H1 (cell line): ENCODE data around the gene CEP41. TPM values are rescaled to one million over a fixed set of nuclear protein-coding genes. Genes with fewer than 3 reads are reported as not detected.

Experiments
- CTCF ChIA-PET: fragments of 300-600 bp; sonication (Branson Sonifier 250); formaldehyde crosslinking; loops from one replicate; lab custom pipeline; 2021; ENCODE audit not compliant: partially characterized antibody; lab: Charles Lee
- POLR2A ChIA-PET: fragments of 300-600 bp; sonication (Branson Sonifier 250); formaldehyde crosslinking; loops from one replicate; lab custom pipeline; 2021; ENCODE audit warnings: inconsistent platforms; ENCODE audit not compliant: partially characterized antibody; lab: Charles Lee
- DNase-seq, 2 experiments: peaks; one replicate each; pipeline versions ENCODE4 v3.0.0 to v3.0.0-alpha.2; 2010 to 2022; ENCODE audit warnings: low spot score in 2 of 2, low read depth in 1 of 2, mixed read lengths in 1 of 2
- FAIRE-seq: peaks from 2 replicates; lab custom pipeline; 2011; peaks lifted over from hg19 to GRCh38; lab: Jason Lieb, UNC
- H2AFZ ChIP-seq: 2 replicates; pipeline ENCODE4 v1.8.1; 2012; ENCODE audit warnings: low read length, inconsistent platforms
- H2AK5ac ChIP-seq: 2 replicates; pipeline ENCODE4 v1.6.1; 2013; ENCODE audit warnings: low read depth, low read length
- H2BK120ac ChIP-seq: replicated peaks from 2 replicates; pipeline ENCODE3; 2013; ENCODE audit warnings: low read depth, low read length, inconsistent platforms
- H2BK12ac ChIP-seq: 2 replicates; pipeline ENCODE4 v1.6.1; 2013; ENCODE audit warnings: low read depth, low read length
- H2BK15ac ChIP-seq: 2 replicates; pipeline ENCODE4 v1.6.1; 2013; ENCODE audit warnings: low read length
- H2BK20ac ChIP-seq: 2 replicates; pipeline ENCODE4 v1.6.1; 2013; ENCODE audit warnings: low read length
- H2BK5ac ChIP-seq: 2 replicates; pipeline ENCODE4 v1.6.1; 2013; ENCODE audit warnings: low read depth, low read length
- H3K14ac ChIP-seq: 2 replicates; pipeline ENCODE4 v1.6.1; 2013; ENCODE audit warnings: inconsistent platforms; ENCODE audit not compliant: insufficient read length
- H3K18ac ChIP-seq: 2 replicates; pipeline ENCODE4 v1.6.1; 2013; ENCODE audit warnings: low read length; ENCODE audit errors: extremely low read depth
- H3K23ac ChIP-seq: 2 replicates; pipeline ENCODE4 v1.6.1; 2013; ENCODE audit warnings: inconsistent platforms; ENCODE audit not compliant: insufficient read length
- H3K23me2 ChIP-seq: 2 replicates; pipeline ENCODE4 v1.6.1; 2013; ENCODE audit warnings: low read depth, low read length
- H3K27ac ChIP-seq: 2 replicates; pipeline ENCODE4 v1.6.1; 2011; ENCODE audit warnings: low read depth, low read length, inconsistent platforms
- H3K27me3 ChIP-seq, 4 experiments: replicated peaks in 1 of 4; 1 replicate in 1 of 4; 2 replicates in 3 of 4; pipeline versions ENCODE4 v1.6.1 to v1.8.1; 2011 to 2013; ENCODE audit warnings: low read length in 3 of 4, mild to moderate bottlenecking in 3 of 4, inconsistent platforms in 2 of 4, mixed read lengths in 2 of 4, moderate library complexity in 1 of 4; ENCODE audit not compliant: control insufficient read depth in 3 of 4, insufficient read depth in 3 of 4; ENCODE audit errors: extremely low read depth in 1 of 4
- H3K36me3 ChIP-seq, 4 experiments: 2 replicates each; pipeline versions ENCODE4 v1.6.1 to v1.8.1; 2011 to 2013; ENCODE audit warnings: mild to moderate bottlenecking in 4 of 4, low read length in 3 of 4, moderate library complexity in 2 of 4, control low read depth in 1 of 4, inconsistent platforms in 1 of 4; ENCODE audit not compliant: insufficient read depth in 4 of 4, control insufficient read depth in 2 of 4
- H3K4ac ChIP-seq: replicated peaks from 2 replicates; pipeline ENCODE3; 2013; ENCODE audit warnings: low read length, low read depth, mixed read lengths, inconsistent platforms; ENCODE audit not compliant: insufficient read length
- H3K4me1 ChIP-seq, 4 experiments: replicated peaks in 1 of 4; 1 replicate in 1 of 4; 2 replicates in 3 of 4; pipeline versions ENCODE4 v1.6.1 to v1.8.1; 2011 to 2013; ENCODE audit warnings: low read length in 3 of 4, inconsistent platforms in 2 of 4, mixed read lengths in 1 of 4; ENCODE audit not compliant: insufficient read depth in 4 of 4, control insufficient read depth in 3 of 4
- H3K4me2 ChIP-seq, 2 experiments: 2 replicates each; pipeline versions ENCODE4 v1.6.1 to v1.8.1; 2011 to 2013; ENCODE audit warnings: low read depth in 2 of 2, low read length in 2 of 2, control low read depth in 1 of 2, inconsistent platforms in 1 of 2, mild to moderate bottlenecking in 1 of 2; ENCODE audit not compliant: insufficient read depth in 1 of 2
- H3K4me3 ChIP-seq, 4 experiments: fragments of 200-600, 300-600 bp in 1 of 4; sonication (generic), shearing (Covaris generic), sonication (Bioruptor Twin) in 1 of 4; 2 replicates each; pipeline versions ENCODE4 v1.5.1 to v1.8.1; 2011 to 2016; ENCODE audit warnings: low read length in 4 of 4, low read depth in 3 of 4, control low read depth in 2 of 4, inconsistent platforms in 2 of 4, mild to moderate bottlenecking in 2 of 4, mixed read lengths in 1 of 4, moderate library complexity in 1 of 4; ENCODE audit not compliant: insufficient read depth in 2 of 4; ENCODE audit errors: extremely low read depth in 1 of 4
- H3K56ac ChIP-seq: replicated peaks from 2 replicates; pipeline ENCODE3; 2013; ENCODE audit warnings: low read depth, mild to moderate bottlenecking, mixed read lengths, low read length, inconsistent platforms; ENCODE audit not compliant: insufficient read length
- H3K79me1 ChIP-seq: 2 replicates; pipeline ENCODE4 v1.6.1; 2013; ENCODE audit warnings: low read depth, low read length, control low read depth
- H3K79me2 ChIP-seq, 2 experiments: 2 replicates each; pipeline versions ENCODE4 v1.6.1 to v1.8.1; 2012 to 2013; ENCODE audit warnings: low read length in 2 of 2, mild to moderate bottlenecking in 2 of 2, inconsistent platforms in 1 of 2; ENCODE audit not compliant: insufficient read depth in 2 of 2, control insufficient read depth in 1 of 2
- H3K9ac ChIP-seq, 4 experiments: replicated peaks in 1 of 4; 1 replicate in 1 of 4; 2 replicates in 3 of 4; pipeline versions ENCODE4 v1.6.1 to v1.8.1; 2011 to 2013; ENCODE audit warnings: low read depth in 3 of 4, low read length in 3 of 4, control low read depth in 2 of 4, mild to moderate bottlenecking in 2 of 4, moderate library complexity in 2 of 4, inconsistent platforms in 1 of 4; ENCODE audit errors: extremely low read depth in 1 of 4
- H3K9me3 ChIP-seq, 2 experiments: 2 replicates each; pipeline versions ENCODE4 v1.6.1 to v1.8.1; 2012 to 2013; ENCODE audit warnings: mild to moderate bottlenecking in 2 of 2, moderate library complexity in 2 of 2, control low read depth in 1 of 2, inconsistent platforms in 1 of 2, low read depth in 1 of 2, low read length in 1 of 2, mixed read lengths in 1 of 2; ENCODE audit not compliant: insufficient read depth in 2 of 2
- H4K20me1 ChIP-seq, 2 experiments: replicated peaks in 1 of 2; 2 replicates each; pipeline versions ENCODE3 to v1.8.1; 2011 to 2013; ENCODE audit warnings: inconsistent platforms in 2 of 2, low read length in 2 of 2, mild to moderate bottlenecking in 1 of 2; ENCODE audit not compliant: insufficient read depth in 2 of 2, control insufficient read depth in 1 of 2
- H4K5ac ChIP-seq: 2 replicates; pipeline ENCODE4 v1.6.1; 2013; ENCODE audit warnings: low read length, low read depth, mixed read lengths, inconsistent platforms; ENCODE audit not compliant: insufficient read length
- H4K8ac ChIP-seq: 2 replicates; pipeline ENCODE4 v1.8.0; 2013; ENCODE audit warnings: mild to moderate bottlenecking, moderate library complexity, low read length, inconsistent platforms; ENCODE audit not compliant: insufficient read depth; ENCODE audit errors: extremely low read depth
- H4K91ac ChIP-seq: replicated peaks from 2 replicates; pipeline ENCODE3; 2013; ENCODE audit warnings: low read length, mixed read lengths, inconsistent platforms; ENCODE audit not compliant: insufficient read length
- CHD1 ChIP-seq: IDR thresholded peaks from 2 replicates; pipeline ENCODE4 v1.6.1; 2012; ENCODE audit warnings: low read depth, low read length, improper control_type of control experiment
- WGBS, 2 experiments: shearing (Covaris generic) in 1 of 2; methylation state at CpG; one replicate each; pipeline versions ENCODE4 v1.1.6 to v1.1.7; 2013 to 2015; ENCODE audit warnings: low lambda C conversion rate in 2 of 2, mixed read lengths in 2 of 2, inconsistent platforms in 1 of 2, low coverage in 1 of 2, missing lambda C conversion rate in 1 of 2; ENCODE audit not compliant: insufficient replicate concordance in 2 of 2, insufficient coverage in 1 of 2, insufficient read length in 1 of 2; ENCODE audit errors: extremely low coverage in 1 of 2, missing lambda C conversion rate in 1 of 2; 5-methylcytosine and 5-hydroxymethylcytosine counted together
- polyA plus RNA-seq, 7 experiments: library from polyadenylated mRNA; depleted of rRNA in 3 of 7; stranded (reverse) in 5 of 7; unstranded in 2 of 7; fragments of >200 nt in 5 of 7; fragments of 200-250 nt in 2 of 7; gene quantifications; 1 replicate in 5 of 7; 2 replicates in 1 of 7; 4 replicates in 1 of 7; pipeline versions ENCODE4 v1.2.1 to v1.2.3, GENCODE V29; 2011 to 2013; ENCODE audit warnings: missing spikeins in 2 of 7, mixed read lengths in 2 of 7
- total RNA-seq: library from RNA; stranded (reverse); fragmentation: NEBNext Ultra II Directional; extraction: Animal tissue kit (Norgen Biotek cat#: 25700); gene quantifications from 2 replicates; pipeline ENCODE4 v1.2.1, GENCODE V29; 2021

CEP41 gene
- total and polyA plus RNA-seq, 2 of the 8 experiments (the other 6 are each of a cell fraction or from before 2014, with no cell fraction given), result 9.3 to 12.8 TPM

GRCh38 chr7:130386876-130387275 lies 53.9 kb downstream of the CEP41 start:
- no peak overlapping the region for H3K9ac ChIP-seq
- H3K56ac ChIP-seq, result no peak overlapping the region
- H3K4me2 ChIP-seq, result no peak overlapping the region
- H3K23ac ChIP-seq, result no peak overlapping the region
- H4K20me1 ChIP-seq, result no peaks in the 10 kb centered on the region
- H2BK15ac ChIP-seq, result no peak overlapping the region
- H2AFZ ChIP-seq, result no peak overlapping the region
- H3K79me2 ChIP-seq, result no peaks in the 10 kb centered on the region
- no peak overlapping the region for H2AK5ac ChIP-seq
- ChIA-PET POLR2A (no interaction called here), CTCF (no interaction called here)
- no peak overlapping the region for H3K18ac ChIP-seq
- H3K27ac ChIP-seq, result no peak overlapping the region
- DNase-seq (peak in 1 of 2 experiments; percentile 14), FAIRE-seq (no peak)
- H4K8ac ChIP-seq, result no peak overlapping the region
- no peak overlapping the region for H2BK5ac ChIP-seq
- H4K91ac ChIP-seq, result no peak overlapping the region
- no peaks in the 10 kb centered on the region for H3K23me2 ChIP-seq
- H2BK20ac ChIP-seq, result no peak overlapping the region
- no peaks in the 10 kb centered on the region for H3K79me1 ChIP-seq
- WGBS, 2 experiments, result 91% methylated on average over 3 of the region's 3 CpGs; no CpG with 5 or more reads in 1 of the 2 experiments
- H3K4ac ChIP-seq, result no peak overlapping the region
- no peaks in the 10 kb centered on the region for H3K36me3 ChIP-seq
- H2BK120ac ChIP-seq, result no peak overlapping the region
- no peak overlapping the region for H4K5ac ChIP-seq
- H2BK12ac ChIP-seq, result no peak overlapping the region
- H3K27me3 ChIP-seq, result no peaks in the 10 kb centered on the region; a peak in 1 of 7 replicates
- H3K4me3 ChIP-seq, result no peak overlapping the region
- H3K9me3 ChIP-seq, result no peaks in the 10 kb centered on the region
- no peak overlapping the region for H3K14ac ChIP-seq
- no peaks in the 10 kb centered on the region for H3K4me1 ChIP-seq
- no peak for TF ChIP-seq CHD1
